GM12878 (cell line): ENCODE results near the gene SCARB2. TPM values are rescaled to one million over a fixed set of nuclear protein-coding genes. Genes with fewer than 3 reads are reported as not detected.

Experiments used
- ATAC-seq: fragments of 200-7000 bp; cut with Tn5 transposase; 3 replicates; pipeline ENCODE4 v1.9.1; 2020; ENCODE audit warnings: mild to moderate bottlenecking, moderate library complexity
- BruUV-seq: library from RNA; stranded (reverse); fragments of 400-500 nt; replicated peaks from 2 replicates; lab custom pipeline; 2021; lab: Mats Ljungman, UMichigan
- CTCF ChIA-PET: fragments of 300-600 bp; sonication (Branson Sonifier 250); formaldehyde crosslinking; extraction: SDS; loops from one replicate; lab custom pipeline; 2021; ENCODE audit warnings: inconsistent platforms; lab: Yijun Ruan, JAX
- POLR2A ChIA-PET: fragments of 350-600 bp; formaldehyde crosslinking; extraction: SDS; loops from one replicate; lab custom pipeline; 2021; ENCODE audit warnings: inconsistent platforms; lab: Charles Lee
- RAD21 ChIA-PET: fragments of 300-600 bp; sonication (Branson Sonifier 250); formaldehyde crosslinking; loops from one replicate; lab custom pipeline; 2023; ENCODE audit warnings: antibody characterized with exemption; ENCODE audit not compliant: unreplicated experiment; lab: Charles Lee
- SMC1A ChIA-PET: fragments of 300-600 bp; sonication (Branson Sonifier 250); formaldehyde crosslinking; loops from one replicate; lab custom pipeline; 2023; ENCODE audit not compliant: unreplicated experiment, uncharacterized antibody; lab: Charles Lee
- DNase-seq: peaks from one replicate; pipeline ENCODE4 v3.0.0-alpha.2; 2011; ENCODE audit warnings: low read depth, low spot score
- FAIRE-seq: peaks from 3 replicates; lab custom pipeline; 2011; peaks lifted over from hg19 to GRCh38; lab: Jason Lieb, UNC
- H2AFZ ChIP-seq: 2 replicates; pipeline ENCODE4 v1.6.0; 2011; ENCODE audit warnings: low read depth, low read length, control low read depth; ENCODE audit not compliant: control insufficient read depth
- H3K27ac ChIP-seq: 2 replicates; pipeline ENCODE4 v1.5.1; 2011; ENCODE audit warnings: control low read depth; ENCODE audit not compliant: control insufficient read depth, insufficient read depth
- H3K27me3 ChIP-seq, 2 experiments: replicated peaks in 1 of 2; 2 replicates each; pipeline versions ENCODE4 v1.6.0 to v1.6.1; 2011; ENCODE audit warnings: low read length in 1 of 2; ENCODE audit not compliant: control insufficient read depth in 2 of 2, insufficient read depth in 2 of 2
- H3K36me3 ChIP-seq, 2 experiments: 2 replicates each; pipeline ENCODE4 v1.5.1; 2011; ENCODE audit warnings: low read length in 1 of 2; ENCODE audit not compliant: control insufficient read depth in 2 of 2, insufficient read depth in 2 of 2
- H3K4me1 ChIP-seq: 2 replicates; pipeline ENCODE4 v1.6.1; 2011; ENCODE audit warnings: mild to moderate bottlenecking, low read length, moderate library complexity, mixed read lengths; ENCODE audit not compliant: control insufficient read depth, insufficient read depth
- H3K4me2 ChIP-seq: 2 replicates; pipeline ENCODE4 v1.6.0; 2011; ENCODE audit warnings: control low read depth; ENCODE audit not compliant: control insufficient read depth, insufficient read depth
- H3K4me3 ChIP-seq: fragments of 200-600 bp; sonication (generic); 2 replicates; pipeline ENCODE4 v1.5.1; 2016
- H3K79me2 ChIP-seq: 2 replicates; pipeline ENCODE4 v1.6.0; 2011; ENCODE audit warnings: low read length; ENCODE audit not compliant: control insufficient read depth, insufficient read depth
- H3K9ac ChIP-seq: 2 replicates; pipeline ENCODE4 v1.8.0; 2011; ENCODE audit warnings: low read length, control low read depth, mixed read lengths; ENCODE audit not compliant: control insufficient read depth, insufficient read depth
- H3K9me3 ChIP-seq: replicated peaks from 3 replicates; pipeline ENCODE4 v1.5.1; 2011; ENCODE audit warnings: mild to moderate bottlenecking, low read length; ENCODE audit not compliant: control insufficient read depth, insufficient read depth
- H4K20me1 ChIP-seq: 2 replicates; pipeline ENCODE4 v1.6.0; 2011; ENCODE audit not compliant: control insufficient read depth, insufficient read depth
- ASH2L ChIP-seq: fragments of 300-600, 200-600 bp; sonication (generic); IDR thresholded peaks from 2 replicates; pipeline ENCODE4 v1.6.1; 2017; ENCODE audit warnings: low read depth, mild to moderate bottlenecking, borderline replicate concordance
- BCL11A ChIP-seq: IDR thresholded peaks from 2 replicates; pipeline ENCODE4 v1.6.1; 2011; ENCODE audit warnings: low read depth, low read length
- CBFB ChIP-seq: IDR thresholded peaks from 2 replicates; pipeline ENCODE4 v1.6.1; 2016; ENCODE audit warnings: antibody characterized with exemption, low read depth
- CBX3 ChIP-seq: fragments of 200-600 bp; sonication (generic); IDR thresholded peaks from 2 replicates; pipeline ENCODE4 v1.6.1; 2016; ENCODE audit warnings: low read depth, borderline replicate concordance
- CBX5 ChIP-seq: sonication (generic); IDR thresholded peaks from 2 replicates; pipeline ENCODE4 v1.6.1; 2016; ENCODE audit warnings: low read depth, moderate library complexity, mild to moderate bottlenecking, inconsistent platforms
- CHD1 ChIP-seq: IDR thresholded peaks from 2 replicates; pipeline ENCODE4 v1.6.1; 2012; ENCODE audit warnings: low read depth, low read length, improper control_type of control experiment
- CREM ChIP-seq: IDR thresholded peaks from 2 replicates; pipeline ENCODE4 v1.6.1; 2014; ENCODE audit warnings: antibody characterized with exemption, low read depth
- GATAD2B ChIP-seq: fragments of 450-650 bp; conservative IDR thresholded peaks from 2 replicates; pipeline ENCODE4 v1.6.1; 2017; ENCODE audit warnings: low read depth, mild to moderate bottlenecking, moderate library complexity
- IKZF2 ChIP-seq, 2 experiments: fragments of 450-650 bp; IDR thresholded peaks; 2 replicates each; pipeline ENCODE4 v1.6.1; 2017; ENCODE audit warnings: mild to moderate bottlenecking in 2 of 2, moderate library complexity in 2 of 2
- KLF5 ChIP-seq: fragments of 450-650 bp; IDR thresholded peaks from 2 replicates; pipeline ENCODE4 v1.6.1; 2014; ENCODE audit warnings: mild to moderate bottlenecking; ENCODE audit not compliant: partially characterized antibody
- MTA2 ChIP-seq: fragments of 450-650 bp; IDR thresholded peaks from 2 replicates; pipeline ENCODE4 v1.6.1; 2016; ENCODE audit warnings: low read depth, mild to moderate bottlenecking, moderate library complexity
- NRF1 ChIP-seq: conservative IDR thresholded peaks from 2 replicates; pipeline ENCODE4 v1.6.1; 2011; ENCODE audit warnings: mild to moderate bottlenecking, low read depth, low read length, improper control_type of control experiment
- PAX8 ChIP-seq: fragments of 450-650 bp; IDR thresholded peaks from 2 replicates; pipeline ENCODE4 v1.6.1; 2017; ENCODE audit warnings: mild to moderate bottlenecking, moderate library complexity
- SP1 ChIP-seq: IDR thresholded peaks from one replicate; pipeline ENCODE4 v1.6.1; 2011; ENCODE audit warnings: low read depth, low read length
- SREBF1 ChIP-seq: IDR thresholded peaks from 2 replicates; pipeline ENCODE4 v1.6.1; 2012; ENCODE audit warnings: mild to moderate bottlenecking, low read length
- SRF ChIP-seq, 2 experiments: IDR thresholded peaks; 2 replicates each; pipeline ENCODE4 v1.6.1; 2011; ENCODE audit warnings: low read depth in 2 of 2, low read length in 2 of 2, mild to moderate bottlenecking in 1 of 2, moderate library complexity in 1 of 2
- ZZZ3 ChIP-seq: IDR thresholded peaks from 2 replicates; pipeline ENCODE4 v1.6.1; 2011; ENCODE audit warnings: low read depth; ENCODE audit not compliant: control insufficient read depth, insufficient read length
- in situ Hi-C: fragments of 300-500 bp; cut with MboI; formaldehyde crosslinking; loops from 9 replicates; pipeline ENCODE4 v1.14.3; 2018; ENCODE audit warnings: mixed read lengths
- intact Hi-C: fragments of 100-400 bp; cut with micrococcal nuclease; formaldehyde crosslinking; loops from one replicate; pipeline ENCODE4 v1.14.2; 2022; ENCODE audit not compliant: unreplicated experiment
- polyA plus RNA-seq, 11 experiments: library from polyadenylated mRNA; depleted of rRNA in 4 of 11; unstranded in 6 of 11; stranded (reverse) in 5 of 11; fragments of >200 nt; fragmentation: Nextera tagmentation in 4 of 11; fragmentation: Illumina TruSeq in 1 of 11; extraction: Ambion mirVana in 4 of 11; extraction: Trizol in 1 of 11; gene quantifications; 1 replicate in 1 of 11; 2 replicates in 10 of 11; pipeline versions ENCODE4 v1.2.1 to v1.2.3, GENCODE V29; 2011 to 2016; ENCODE audit warnings: inconsistent platforms in 2 of 11, missing spikeins in 2 of 11, low read depth in 1 of 11
- total RNA-seq, 4 experiments: library from RNA; depleted of rRNA in 3 of 4; stranded (reverse); fragments of >200 nt in 3 of 4; fragmentation: Illumina TruSeq in 1 of 4; extraction: Trizol in 1 of 4; gene quantifications; 2 replicates each; pipeline versions ENCODE4 v1.2.1 to v1.2.3, GENCODE V29; 2013 to 2021
- TF ChIP-seq, protein P1 (sequence below): fragments of 450-650 bp; IDR thresholded peaks from 2 replicates; pipeline ENCODE4 v1.6.1; 2016; ENCODE audit warnings: mild to moderate bottlenecking, moderate library complexity, borderline replicate concordance
- TF ChIP-seq, protein P2 (sequence below): IDR thresholded peaks from 2 replicates; pipeline ENCODE4 v1.6.1; 2011; ENCODE audit warnings: borderline replicate concordance, low read depth, mild to moderate bottlenecking, moderate library complexity, low read length; ENCODE audit not compliant: insufficient read depth, poor library complexity, severe bottlenecking
- TF ChIP-seq, protein P3 (sequence below), 3 experiments: IDR thresholded peaks in 2 of 3; conservative IDR thresholded peaks in 1 of 3; 2 replicates each; pipeline ENCODE4 v1.5.1; 2011; ENCODE audit warnings: low read depth in 3 of 3, low read length in 3 of 3, mild to moderate bottlenecking in 3 of 3, control low read depth in 2 of 3, moderate library complexity in 2 of 3, inconsistent platforms in 1 of 3, mixed read lengths in 1 of 3; ENCODE audit not compliant: control insufficient read depth in 2 of 3, insufficient read depth in 1 of 3; ENCODE audit errors: extremely low read depth in 1 of 3

Gene SCARB2
- total and polyA plus RNA-seq, 10 of the 15 experiments (the other 5 are each of a cell fraction or from before 2014, with no cell fraction given) = 2.1 to 11.7 (median 9.5) TPM

- TF ChIP-seq ASH2L (no peak), SP1 (no peak), GATAD2B (no peak), PAX8 (no peak), IKZF2 (IDR thresholded peaks at IDR 0.05) (no peak), KLF5 (no peak), CHD1 (no peak), CBX3 (no peak), SRF (IDR thresholded peaks at IDR 0.05; ENCODE audit: low read depth in 2 of 2, low read length in 2 of 2) (no peak)
- TF ChIP-seq, protein P1, sequence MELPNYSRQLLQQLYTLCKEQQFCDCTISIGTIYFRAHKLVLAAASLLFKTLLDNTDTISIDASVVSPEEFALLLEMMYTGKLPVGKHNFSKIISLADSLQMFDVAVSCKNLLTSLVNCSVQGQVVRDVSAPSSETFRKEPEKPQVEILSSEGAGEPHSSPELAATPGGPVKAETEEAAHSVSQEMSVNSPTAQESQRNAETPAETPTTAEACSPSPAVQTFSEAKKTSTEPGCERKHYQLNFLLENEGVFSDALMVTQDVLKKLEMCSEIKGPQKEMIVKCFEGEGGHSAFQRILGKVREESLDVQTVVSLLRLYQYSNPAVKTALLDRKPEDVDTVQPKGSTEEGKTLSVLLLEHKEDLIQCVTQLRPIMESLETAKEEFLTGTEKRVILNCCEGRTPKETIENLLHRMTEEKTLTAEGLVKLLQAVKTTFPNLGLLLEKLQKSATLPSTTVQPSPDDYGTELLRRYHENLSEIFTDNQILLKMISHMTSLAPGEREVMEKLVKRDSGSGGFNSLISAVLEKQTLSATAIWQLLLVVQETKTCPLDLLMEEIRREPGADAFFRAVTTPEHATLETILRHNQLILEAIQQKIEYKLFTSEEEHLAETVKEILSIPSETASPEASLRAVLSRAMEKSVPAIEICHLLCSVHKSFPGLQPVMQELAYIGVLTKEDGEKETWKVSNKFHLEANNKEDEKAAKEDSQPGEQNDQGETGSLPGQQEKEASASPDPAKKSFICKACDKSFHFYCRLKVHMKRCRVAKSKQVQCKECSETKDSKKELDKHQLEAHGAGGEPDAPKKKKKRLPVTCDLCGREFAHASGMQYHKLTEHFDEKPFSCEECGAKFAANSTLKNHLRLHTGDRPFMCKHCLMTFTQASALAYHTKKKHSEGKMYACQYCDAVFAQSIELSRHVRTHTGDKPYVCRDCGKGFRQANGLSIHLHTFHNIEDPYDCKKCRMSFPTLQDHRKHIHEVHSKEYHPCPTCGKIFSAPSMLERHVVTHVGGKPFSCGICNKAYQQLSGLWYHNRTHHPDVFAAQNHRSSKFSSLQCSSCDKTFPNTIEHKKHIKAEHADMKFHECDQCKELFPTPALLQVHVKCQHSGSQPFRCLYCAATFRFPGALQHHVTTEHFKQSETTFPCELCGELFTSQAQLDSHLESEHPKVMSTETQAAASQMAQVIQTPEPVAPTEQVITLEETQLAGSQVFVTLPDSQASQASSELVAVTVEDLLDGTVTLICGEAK = no peak
Observed at GRCh38 chr4:76127754-76128153, 85.9 kb downstream of the SCARB2 start (continued).

- H3K27me3 ChIP-seq = no peaks in the 10 kb centered on the region
- RAD21 ChIA-PET = no interaction called here
- no peak overlapping the region for H3K9ac ChIP-seq
- no peak for FAIRE-seq
- no peak for DNase-seq
- in situ Hi-C loops (no loop called here), intact Hi-C loops (no loop called here)
- CTCF ChIA-PET = interaction anchor here (0.7 kb wide), 1 partner anchor 58 kb away, joined by 3 read pairs; no protein-coding TSS in a partner anchor
- no TSS peak for BruUV-seq
- H2AFZ ChIP-seq = no peak overlapping the region
- H3K9me3 ChIP-seq = no peaks in the 10 kb centered on the region
- SMC1A ChIA-PET = no interaction called here
- ATAC-seq = no peak
- no peak overlapping the region for H3K27ac ChIP-seq
- no peaks in the 10 kb centered on the region for H3K79me2 ChIP-seq
- no peak overlapping the region for H3K4me2 ChIP-seq
- H3K36me3 ChIP-seq = peaks cover 2 to 9% of the 10 kb centered on the region in 2 experiments; a peak in 3 of 4 replicates
- H4K20me1 ChIP-seq = no peaks in the 10 kb centered on the region
- H3K4me3 ChIP-seq = no peak overlapping the region
- H3K4me1 ChIP-seq = no peaks in the 10 kb centered on the region
- POLR2A ChIA-PET = no interaction called here
- TF ChIP-seq BCL11A = no peak
- TF ChIP-seq CREM = no peak
- no peak for TF ChIP-seq NRF1
- TF ChIP-seq, protein P2, sequence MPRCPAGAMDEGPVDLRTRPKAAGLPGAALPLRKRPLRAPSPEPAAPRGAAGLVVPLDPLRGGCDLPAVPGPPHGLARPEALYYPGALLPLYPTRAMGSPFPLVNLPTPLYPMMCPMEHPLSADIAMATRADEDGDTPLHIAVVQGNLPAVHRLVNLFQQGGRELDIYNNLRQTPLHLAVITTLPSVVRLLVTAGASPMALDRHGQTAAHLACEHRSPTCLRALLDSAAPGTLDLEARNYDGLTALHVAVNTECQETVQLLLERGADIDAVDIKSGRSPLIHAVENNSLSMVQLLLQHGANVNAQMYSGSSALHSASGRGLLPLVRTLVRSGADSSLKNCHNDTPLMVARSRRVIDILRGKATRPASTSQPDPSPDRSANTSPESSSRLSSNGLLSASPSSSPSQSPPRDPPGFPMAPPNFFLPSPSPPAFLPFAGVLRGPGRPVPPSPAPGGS = no peak
- no peak for TF ChIP-seq SREBF1
- TF ChIP-seq, protein P3, sequence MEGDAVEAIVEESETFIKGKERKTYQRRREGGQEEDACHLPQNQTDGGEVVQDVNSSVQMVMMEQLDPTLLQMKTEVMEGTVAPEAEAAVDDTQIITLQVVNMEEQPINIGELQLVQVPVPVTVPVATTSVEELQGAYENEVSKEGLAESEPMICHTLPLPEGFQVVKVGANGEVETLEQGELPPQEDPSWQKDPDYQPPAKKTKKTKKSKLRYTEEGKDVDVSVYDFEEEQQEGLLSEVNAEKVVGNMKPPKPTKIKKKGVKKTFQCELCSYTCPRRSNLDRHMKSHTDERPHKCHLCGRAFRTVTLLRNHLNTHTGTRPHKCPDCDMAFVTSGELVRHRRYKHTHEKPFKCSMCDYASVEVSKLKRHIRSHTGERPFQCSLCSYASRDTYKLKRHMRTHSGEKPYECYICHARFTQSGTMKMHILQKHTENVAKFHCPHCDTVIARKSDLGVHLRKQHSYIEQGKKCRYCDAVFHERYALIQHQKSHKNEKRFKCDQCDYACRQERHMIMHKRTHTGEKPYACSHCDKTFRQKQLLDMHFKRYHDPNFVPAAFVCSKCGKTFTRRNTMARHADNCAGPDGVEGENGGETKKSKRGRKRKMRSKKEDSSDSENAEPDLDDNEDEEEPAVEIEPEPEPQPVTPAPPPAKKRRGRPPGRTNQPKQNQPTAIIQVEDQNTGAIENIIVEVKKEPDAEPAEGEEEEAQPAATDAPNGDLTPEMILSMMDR (IDR thresholded peaks at IDR 0.05 in 2 of 3, conservative IDR thresholded peaks at IDR 0.05 in 1 of 3; ENCODE audit: control insufficient read depth in 2 of 3, extremely low read depth in 1 of 3, insufficient read depth in 1 of 3, low read depth in 3 of 3, low read length in 3 of 3) = no peak
- no peak for TF ChIP-seq CBX5
- no peak for TF ChIP-seq ZZZ3
- no peak for TF ChIP-seq CBFB
- TF ChIP-seq MTA2 = no peak
Observed at GRCh38 chr4:76125816-76126215, 87.8 kb downstream of the SCARB2 start.
